GM18858 (cell line): ENCODE measurements around the gene WDR82.

Source experiments
- ATAC-seq: cut with Tn5 transposase; IDR thresholded peaks from one replicate; pipeline ENCODE4 v1.9.1; 2021; ENCODE audit not compliant: unreplicated experiment

WDR82 gene

GRCh38 chr3:52308308-52308707 is 29.9 kb upstream of the WDR82 start:
- no peak for ATAC-seq

GRCh38 chr3:52306978-52307377 is 28.5 kb upstream of the WDR82 start:
- ATAC-seq = no peak

GRCh38 chr3:52305926-52306325 is 27.5 kb upstream of the WDR82 start:
- ATAC-seq = no peak

GRCh38 chr3:52303811-52304210 is 25.4 kb upstream of the WDR82 start:
- no peak for ATAC-seq

GRCh38 chr3:52302426-52303145 is 24.1 kb upstream of the WDR82 start:
- ATAC-seq = no peak

GRCh38 chr3:52299879-52300611 is 21.6 kb upstream of the WDR82 start:
- ATAC-seq = no peak

- ATAC-seq = no peak
These were observed 20.9 kb upstream of the WDR82 start for GRCh38 chr3:52299247-52299878.

GRCh38 chr3:52298149-52299098 is 20.0 kb upstream of the WDR82 start:
- ATAC-seq = no peak

- ATAC-seq = no peak
These were observed 19.0 kb upstream of the WDR82 start for GRCh38 chr3:52297242-52298148.

- no peak for ATAC-seq
These were observed 17.3 kb upstream of the WDR82 start for GRCh38 chr3:52295671-52296208.

GRCh38 chr3:52294320-52295150 is 16.1 kb upstream of the WDR82 start:
- ATAC-seq = no peak

GRCh38 chr3:52293491-52294319 is 15.3 kb upstream of the WDR82 start:
- no peak for ATAC-seq

- no peak for ATAC-seq
These were observed 14.0 kb upstream of the WDR82 start for GRCh38 chr3:52292247-52293065.

- ATAC-seq = no peak
These were observed 13.2 kb upstream of the WDR82 start for GRCh38 chr3:52291508-52292181.

- ATAC-seq = no peak
These were observed 12.4 kb upstream of the WDR82 start for GRCh38 chr3:52290596-52291507.
